Mucosa of descending colon (tissue), 3 donors: Measurements from ENCODE around the gene NOTO. TPM values are rescaled to one million over a fixed set of nuclear protein-coding genes. Genes with fewer than 3 reads are reported as not detected.

Experiments used
- ATAC-seq: fragments of 200-7000 bp; cut with Tn5 transposase; one replicate; pipeline ENCODE4 v1.9.1; 2020; ENCODE audit warnings: mild to moderate bottlenecking, moderate library complexity
- DNase-seq, 3 donors: peaks; one replicate each; pipeline ENCODE4 v3.0.0-alpha.2; 2020
- H3K36me3 ChIP-seq: fragments of 200-600 bp; one replicate; pipeline ENCODE4 v1.8.0; 2021; ENCODE audit warnings: low read depth, mild to moderate bottlenecking
- H3K4me1 ChIP-seq: fragments of 200-600 bp; one replicate; pipeline ENCODE4 v1.8.0; 2021; ENCODE audit warnings: low read depth, mild to moderate bottlenecking
- H3K4me3 ChIP-seq: fragments of 200-600 bp; one replicate; pipeline ENCODE4 v1.8.0; 2021; ENCODE audit warnings: mild to moderate bottlenecking
- H3K9me3 ChIP-seq: fragments of 200-600 bp; one replicate; pipeline ENCODE4 v1.8.0; 2021; ENCODE audit warnings: mild to moderate bottlenecking
- intact Hi-C, 2 donors: fragments of 100-400 bp; cut with DNase I in 1 of 2; cut with micrococcal nuclease in 1 of 2; formaldehyde crosslinking; loops; one replicate each; pipeline versions ENCODE4 v1.11.0 to v1.11.1; 2022; cut with DNase I, micrococcal nuclease
- total RNA-seq, 3 donors: library from RNA; stranded (reverse); fragmentation: NEBNext Ultra II Directional in 2 of 3; extraction: Animal tissue kit (Norgen Biotek cat#: 25700) in 2 of 3; gene quantifications; one replicate each; pipeline versions ENCODE4 v1.2.1 to v1.2.4, GENCODE V29; 2021 to 2023
- TF ChIP-seq, protein P1 (sequence below): fragments of 200-600 bp; IDR thresholded peaks from one replicate; pipeline ENCODE4 v1.8.0; 2022; ENCODE audit warnings: antibody characterized with exemption, mild to moderate bottlenecking
- donor health status: DM: no; HTN: no; CAD: no; lungs with moderate emphysema.
- donor health status: DM: no; HTN: no; CAD: no.
- donor health status: DM: no; HTN: yes; CAD: no.

The NOTO gene
- total RNA-seq, 3 donors from 2014 or later = not detected

DNA sequence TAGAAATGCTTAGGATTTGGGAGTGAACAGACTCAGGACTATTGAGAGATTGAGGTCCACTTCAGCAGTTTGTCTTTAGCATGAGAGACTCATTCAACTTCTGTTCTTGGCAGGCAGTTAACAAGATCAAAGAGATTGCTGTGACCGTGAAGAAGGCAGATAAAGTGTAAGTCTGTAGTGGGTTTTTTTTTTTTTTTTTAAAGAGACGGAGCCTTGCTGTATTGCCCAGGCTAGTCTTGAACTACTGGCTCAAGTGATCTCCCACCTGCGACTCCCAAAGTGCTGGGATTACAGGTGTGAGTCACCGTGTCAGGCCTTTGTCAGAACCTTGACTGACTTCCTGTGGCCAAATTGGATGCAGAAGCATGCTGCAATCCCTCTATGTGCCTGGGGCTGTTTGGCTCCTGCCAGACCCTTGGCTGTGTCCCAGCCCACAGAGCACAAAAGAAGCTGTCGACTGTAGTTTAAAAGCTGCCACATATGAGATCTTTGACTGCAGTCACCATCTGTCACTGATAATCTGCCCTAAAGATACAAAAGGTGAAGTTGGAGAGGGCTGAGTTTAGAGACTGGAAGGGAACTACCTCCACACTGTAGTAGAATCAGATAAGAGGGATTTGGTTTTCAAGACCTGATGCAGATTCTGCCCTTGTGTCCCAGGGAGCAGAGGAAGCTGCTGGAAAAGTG is 41.7 kb downstream of the NOTO start:
- Histone ChIP-seq H3K9me3 (no peaks in the 10 kb centered on the region), H3K4me3 (no peak overlapping the region), H3K36me3 (peaks cover 11% of the 10 kb centered on the region), H3K4me1 (no peaks in the 10 kb centered on the region)
- intact Hi-C loops = no loop called here
- DNase-seq (no peak), ATAC-seq (no peak)
- TF ChIP-seq, protein P1, sequence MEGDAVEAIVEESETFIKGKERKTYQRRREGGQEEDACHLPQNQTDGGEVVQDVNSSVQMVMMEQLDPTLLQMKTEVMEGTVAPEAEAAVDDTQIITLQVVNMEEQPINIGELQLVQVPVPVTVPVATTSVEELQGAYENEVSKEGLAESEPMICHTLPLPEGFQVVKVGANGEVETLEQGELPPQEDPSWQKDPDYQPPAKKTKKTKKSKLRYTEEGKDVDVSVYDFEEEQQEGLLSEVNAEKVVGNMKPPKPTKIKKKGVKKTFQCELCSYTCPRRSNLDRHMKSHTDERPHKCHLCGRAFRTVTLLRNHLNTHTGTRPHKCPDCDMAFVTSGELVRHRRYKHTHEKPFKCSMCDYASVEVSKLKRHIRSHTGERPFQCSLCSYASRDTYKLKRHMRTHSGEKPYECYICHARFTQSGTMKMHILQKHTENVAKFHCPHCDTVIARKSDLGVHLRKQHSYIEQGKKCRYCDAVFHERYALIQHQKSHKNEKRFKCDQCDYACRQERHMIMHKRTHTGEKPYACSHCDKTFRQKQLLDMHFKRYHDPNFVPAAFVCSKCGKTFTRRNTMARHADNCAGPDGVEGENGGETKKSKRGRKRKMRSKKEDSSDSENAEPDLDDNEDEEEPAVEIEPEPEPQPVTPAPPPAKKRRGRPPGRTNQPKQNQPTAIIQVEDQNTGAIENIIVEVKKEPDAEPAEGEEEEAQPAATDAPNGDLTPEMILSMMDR = no peak

DNA sequence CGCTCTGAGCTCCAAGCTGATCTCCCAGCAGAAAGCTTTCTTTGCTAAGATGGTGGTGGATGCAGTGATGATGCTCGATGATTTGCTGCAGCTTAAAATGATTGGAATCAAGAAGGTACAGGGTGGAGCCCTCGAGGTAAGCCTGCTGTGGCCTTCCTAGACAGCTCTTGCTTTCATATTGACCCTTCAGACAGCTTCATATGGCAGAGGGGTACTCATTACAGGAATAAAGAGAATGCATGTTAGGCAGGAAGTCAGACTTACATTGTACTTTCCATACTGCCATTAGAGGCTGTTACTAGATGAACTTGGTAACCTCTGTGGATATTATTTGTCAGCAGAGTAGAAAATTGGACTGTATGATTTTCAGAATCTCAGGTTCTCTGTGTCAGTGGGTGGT is 42.2 kb downstream of the NOTO start:
- TF ChIP-seq, protein P1 = no peak
- no peaks in the 10 kb centered on the region for H3K4me1 ChIP-seq
- no peak for DNase-seq
- peaks cover 15% of the 10 kb centered on the region for H3K36me3 ChIP-seq
- no peaks in the 10 kb centered on the region for H3K9me3 ChIP-seq
- intact Hi-C loops = no loop called here
- no peak overlapping the region for H3K4me3 ChIP-seq
- ATAC-seq = no peak

DNA sequence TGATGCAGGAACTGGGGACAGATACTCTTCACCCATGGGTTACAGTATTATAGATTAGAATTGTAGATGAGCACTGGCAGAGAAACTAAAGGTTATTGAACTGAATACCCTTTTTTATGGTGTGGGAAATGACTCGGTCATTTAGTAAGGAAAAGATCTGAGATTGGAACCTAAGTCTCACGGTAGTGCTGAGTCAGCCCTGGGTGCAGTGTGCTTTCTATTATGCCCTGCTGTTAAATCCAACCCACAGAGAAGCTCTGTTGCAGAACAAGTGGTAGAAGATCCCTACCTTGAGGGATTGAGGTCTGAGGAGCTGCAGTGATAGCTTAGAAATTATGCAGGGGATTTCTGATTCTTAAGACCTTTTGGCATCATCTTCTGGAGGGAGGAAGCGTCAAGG is 44.5 kb downstream of the NOTO start:
- H3K9me3 ChIP-seq = no peaks in the 10 kb centered on the region
- ATAC-seq (no peak), DNase-seq (no peak)
- intact Hi-C loops = no loop called here
- no peak overlapping the region for H3K4me3 ChIP-seq
- no peaks in the 10 kb centered on the region for H3K4me1 ChIP-seq
- TF ChIP-seq, protein P1 = no peak
- H3K36me3 ChIP-seq = peaks cover 18% of the 10 kb centered on the region

DNA sequence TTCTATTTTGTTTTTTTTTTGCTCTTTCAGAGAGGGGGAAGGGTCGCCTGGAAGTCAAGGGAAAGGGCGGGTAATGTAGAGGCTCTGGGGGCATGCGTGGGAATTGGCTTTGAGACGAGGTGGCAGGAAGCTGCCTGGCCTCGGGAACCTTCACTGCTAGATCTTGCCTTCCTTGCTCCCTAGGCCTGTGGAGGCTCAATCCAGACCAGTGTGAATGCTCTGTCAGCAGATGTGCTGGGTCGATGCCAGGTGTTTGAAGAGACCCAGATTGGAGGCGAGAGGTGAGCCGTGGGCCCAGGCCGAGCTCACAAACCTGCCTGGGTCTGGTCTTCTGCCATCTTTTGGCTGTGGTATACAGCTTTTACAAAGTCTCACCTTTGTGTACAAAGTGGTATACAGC is 47.3 kb downstream of the NOTO start:
- no peak for ATAC-seq
- no peaks in the 10 kb centered on the region for H3K9me3 ChIP-seq

DNA sequence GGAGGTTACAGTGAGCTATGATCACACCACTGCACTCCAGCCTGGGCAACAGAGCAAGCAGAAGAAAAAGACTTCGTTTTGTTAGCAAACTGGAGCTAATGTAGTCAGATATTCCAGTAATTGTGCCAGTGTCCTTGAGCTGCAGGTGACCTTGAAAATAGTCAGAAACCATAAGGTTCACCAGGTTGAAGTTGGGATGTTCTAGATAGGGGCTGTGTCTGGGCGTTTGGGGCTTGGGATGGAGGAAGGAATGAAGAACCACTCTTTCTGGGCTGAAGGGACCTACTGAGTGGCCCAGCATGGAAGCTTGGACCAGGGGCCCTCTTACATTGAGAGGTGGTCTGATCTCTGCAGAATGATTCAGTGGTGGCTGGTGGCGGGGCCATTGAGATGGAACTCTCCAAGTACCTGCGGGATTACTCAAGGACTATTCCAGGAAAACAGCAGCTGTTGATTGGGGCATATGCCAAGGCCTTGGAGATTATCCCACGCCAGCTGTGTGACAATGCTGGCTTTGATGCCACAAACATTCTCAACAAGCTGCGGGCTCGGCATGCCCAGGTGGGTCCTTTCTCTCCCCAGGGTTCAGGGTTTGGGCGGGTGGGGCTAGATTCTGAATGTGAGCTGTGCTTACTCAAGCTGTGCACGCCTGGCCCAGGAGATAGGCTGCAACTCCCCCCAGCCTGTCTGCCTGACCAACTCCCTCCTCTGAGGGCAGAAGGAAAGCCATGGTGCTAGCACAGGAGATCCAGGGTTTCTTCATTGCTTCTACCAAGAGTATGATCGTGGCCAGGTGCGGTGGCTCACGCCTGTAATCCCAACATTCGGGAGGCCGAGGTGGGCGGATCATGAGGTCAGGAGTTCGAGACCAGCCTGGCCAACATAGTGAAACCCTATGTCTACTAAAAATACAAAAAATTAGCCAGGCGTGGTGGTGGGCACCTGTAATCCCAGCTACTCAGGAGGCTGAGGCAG is 48.8 kb downstream of the NOTO start:
- Histone ChIP-seq H3K36me3 (peaks cover 18% of the 10 kb centered on the region), H3K4me1 (no peaks in the 10 kb centered on the region), H3K4me3 (no peak overlapping the region), H3K9me3 (no peaks in the 10 kb centered on the region)
- intact Hi-C loops = no loop called here
- TF ChIP-seq, protein P1 = no peak
- no peak for ATAC-seq
- DNase-seq = no peak

More for the DNA sequence above, 47.3 kb downstream of the NOTO start:
- DNase-seq = no peak
- TF ChIP-seq, protein P1 = no peak
- intact Hi-C loops = no loop called here
- peaks cover 18% of the 10 kb centered on the region for H3K36me3 ChIP-seq
- H3K4me1 ChIP-seq = no peaks in the 10 kb centered on the region
- no peak overlapping the region for H3K4me3 ChIP-seq
